SK-N-SH (cell line): ENCODE measurements around the gene CDC25A. TPM values are rescaled to one million over a fixed set of nuclear protein-coding genes. Genes with fewer than 3 reads are reported as not detected.

Experiments used
- CTCF ChIA-PET: fragments of 300-600, 350-600 bp; formaldehyde crosslinking; extraction: SDS; loops from one replicate; lab custom pipeline; 2021; lab: Yijun Ruan, JAX
- POLR2A ChIA-PET: fragments of 350-600 bp; sonication (Branson Sonifier 250); formaldehyde crosslinking; extraction: SDS; loops from one replicate; lab custom pipeline; 2020; ENCODE audit warnings: antibody characterized with exemption, inconsistent platforms; lab: Yijun Ruan, JAX
- DNase-seq: peaks from one replicate; pipeline ENCODE4 v3.0.0; 2012
- H2AFZ ChIP-seq: fragments of 200-600 bp; sonication (generic); 2 replicates; pipeline ENCODE4 v1.8.1; 2016; ENCODE audit warnings: antibody characterized with exemption, mild to moderate bottlenecking, low read depth
- H3F3A ChIP-seq: fragments of 200-600 bp; sonication (generic); replicated peaks from 2 replicates; pipeline ENCODE3; 2016; ENCODE audit warnings: antibody characterized with exemption, mild to moderate bottlenecking; ENCODE audit not compliant: insufficient read depth
- H3K27ac ChIP-seq, 2 experiments: fragments of 200-500 bp in 1 of 2; fragments of 200-600 bp in 1 of 2; sonication (Bioruptor generic) in 1 of 2; sonication (generic), shearing (Covaris generic) in 1 of 2; 2 replicates each; pipeline versions ENCODE4 v1.5.1 to v1.6.1; 2014 to 2016; ENCODE audit warnings: low read depth in 2 of 2, inconsistent platforms in 1 of 2, low read length in 1 of 2, mild to moderate bottlenecking in 1 of 2, mixed read lengths in 1 of 2
- H3K27me3 ChIP-seq: fragments of 200-600 bp; sonication (generic), shearing (Covaris generic); 2 replicates; pipeline ENCODE4 v1.6.1; 2016; ENCODE audit warnings: mixed run types; ENCODE audit not compliant: insufficient read depth
- H3K36me3 ChIP-seq, 2 experiments: fragments of 200-500 bp in 1 of 2; fragments of 200-600 bp in 1 of 2; sonication (Bioruptor generic) in 1 of 2; sonication (generic) in 1 of 2; replicated peaks in 1 of 2; 2 replicates each; pipeline versions ENCODE3 to v1.5.1; 2014 to 2016; ENCODE audit warnings: low read length in 1 of 2, mild to moderate bottlenecking in 1 of 2; ENCODE audit not compliant: insufficient read depth in 2 of 2, control insufficient read depth in 1 of 2
- H3K4me1 ChIP-seq, 2 experiments: fragments of 200-500 bp in 1 of 2; fragments of 200-600 bp in 1 of 2; sonication (Bioruptor generic) in 1 of 2; sonication (generic), shearing (Covaris generic) in 1 of 2; 2 replicates each; pipeline versions ENCODE4 v1.5.1 to v1.6.1; 2014 to 2016; ENCODE audit warnings: low read depth in 1 of 2, low read length in 1 of 2, mixed run types in 1 of 2; ENCODE audit not compliant: insufficient read depth in 2 of 2, control insufficient read depth in 1 of 2
- H3K4me2 ChIP-seq: fragments of 200-600 bp; sonication (generic), shearing (Covaris generic); 2 replicates; pipeline ENCODE4 v1.6.1; 2017; ENCODE audit warnings: mixed run types
- H3K4me3 ChIP-seq, 2 experiments: fragments of 200-500 bp in 1 of 2; fragments of 200-600 bp in 1 of 2; sonication (Bioruptor generic) in 1 of 2; sonication (generic), shearing (Covaris generic) in 1 of 2; 2 replicates each; pipeline versions ENCODE4 v1.5.1 to v1.8.1; 2014 to 2016; ENCODE audit warnings: low read depth in 2 of 2, inconsistent platforms in 1 of 2, low read length in 1 of 2, mild to moderate bottlenecking in 1 of 2, mixed read lengths in 1 of 2, moderate library complexity in 1 of 2
- H3K79me2 ChIP-seq: fragments of 200-600 bp; sonication (generic); 2 replicates; pipeline ENCODE4 v1.8.1; 2017; ENCODE audit warnings: mild to moderate bottlenecking; ENCODE audit not compliant: insufficient read depth
- H3K9ac ChIP-seq: fragments of 200-600 bp; sonication (generic); 2 replicates; pipeline ENCODE4 v1.6.1; 2017; ENCODE audit warnings: mixed run types
- H3K9me2 ChIP-seq: fragments of 200-600 bp; sonication (generic); 2 replicates; pipeline ENCODE4 v1.6.1; 2017; ENCODE audit warnings: mixed run types
- H3K9me3 ChIP-seq: fragments of 200-600 bp; sonication (generic); 2 replicates; pipeline ENCODE4 v1.6.1; 2017; ENCODE audit warnings: mixed run types, mild to moderate bottlenecking, moderate library complexity
- H4K20me1 ChIP-seq: fragments of 200-600 bp; sonication (generic); 2 replicates; pipeline ENCODE4 v1.6.1; 2017; ENCODE audit warnings: mild to moderate bottlenecking, mixed run types; ENCODE audit not compliant: insufficient read depth
- CHD2 ChIP-seq: fragments of 150-350 bp; IDR thresholded peaks from 2 replicates; pipeline ENCODE4 v1.6.1; 2018; ENCODE audit warnings: low read length; ENCODE audit not compliant: partially characterized antibody
- CTCF ChIP-seq: fragments of 200-600 bp; sonication (generic); IDR thresholded peaks from 2 replicates; pipeline ENCODE4 v1.6.1; 2017; ENCODE audit warnings: antibody characterized with exemption, mild to moderate bottlenecking, moderate library complexity
- FOSL2 ChIP-seq: IDR thresholded peaks from 2 replicates; pipeline ENCODE4 v1.4.0; 2012; ENCODE audit warnings: low read depth, mild to moderate bottlenecking, moderate library complexity, borderline replicate concordance
- GABPA ChIP-seq: IDR thresholded peaks from 2 replicates; pipeline ENCODE4 v1.4.0; 2012; ENCODE audit warnings: low read depth, mild to moderate bottlenecking
- GATA2 ChIP-seq: sonication (generic); formaldehyde crosslinking; IDR thresholded peaks from 2 replicates; pipeline ENCODE4 v1.5.0; 2020; ENCODE audit warnings: mild to moderate bottlenecking, missing genetic modification reagents
- IRF3 ChIP-seq: fragments of 150-350 bp; IDR thresholded peaks from 2 replicates; pipeline ENCODE4 v1.6.1; 2016; ENCODE audit warnings: mild to moderate bottlenecking, low read depth, low read length
- MXI1 ChIP-seq: IDR thresholded peaks from 2 replicates; pipeline ENCODE4 v1.6.1; 2012; ENCODE audit warnings: mild to moderate bottlenecking, low read depth, low read length, improper control_type of control experiment
- NFIC ChIP-seq: IDR thresholded peaks from 2 replicates; pipeline ENCODE4 v1.4.0; 2012; ENCODE audit warnings: borderline replicate concordance
- PBX3 ChIP-seq: IDR thresholded peaks from 2 replicates; pipeline ENCODE4; 2012
- RAD21 ChIP-seq: IDR thresholded peaks from 2 replicates; pipeline ENCODE4 v1.6.1; 2012; ENCODE audit warnings: mild to moderate bottlenecking, low read length
- RCOR1 ChIP-seq: fragments of 150-350 bp; IDR thresholded peaks from 2 replicates; pipeline ENCODE4 v1.6.1; 2017; ENCODE audit warnings: antibody characterized with exemption, low read length
- REST ChIP-seq: IDR thresholded peaks from 2 replicates; pipeline ENCODE4 v1.6.1; 2012; ENCODE audit warnings: mild to moderate bottlenecking, low read depth, low read length, moderate library complexity
- RXRA ChIP-seq: IDR thresholded peaks from 2 replicates; pipeline ENCODE4 v1.4.0; 2012; ENCODE audit warnings: low read depth, mild to moderate bottlenecking, borderline replicate concordance
- SIN3A ChIP-seq: IDR thresholded peaks from 2 replicates; pipeline ENCODE4 v1.6.1; 2012; ENCODE audit warnings: low read depth, mild to moderate bottlenecking, low read length, moderate library complexity, borderline replicate concordance
- SMC3 ChIP-seq: IDR thresholded peaks from 2 replicates; pipeline ENCODE4 v1.6.1; 2012; ENCODE audit warnings: low read depth, low read length, improper control_type of control experiment
- USF1 ChIP-seq: IDR thresholded peaks from 2 replicates; pipeline ENCODE4 v1.4.0; 2012; ENCODE audit warnings: low read depth, borderline replicate concordance
- ZBTB33 ChIP-seq: IDR thresholded peaks from 2 replicates; pipeline ENCODE4 v1.4.0; 2012; ENCODE audit warnings: low read depth, borderline replicate concordance
- WGBS: methylation state at CpG from one replicate; pipeline ENCODE4 v1.1.6; 2017; ENCODE audit warnings: low lambda C conversion rate; 5-methylcytosine and 5-hydroxymethylcytosine counted together
- polyA plus RNA-seq, 3 experiments: library from polyadenylated mRNA; depleted of rRNA; stranded (reverse); fragments of >200 nt; gene quantifications; 2 replicates each; pipeline ENCODE4 v1.2.3, GENCODE V29; 2012

Gene CDC25A
- polyA plus RNA-seq, 1 of the 3 experiments (the other 2 are of a cell fraction), result 3.3 TPM

- no peak for TF ChIP-seq ZBTB33
- no peak for TF ChIP-seq NFIC
- TF ChIP-seq SIN3A, result no peak
- no peak for TF ChIP-seq USF1
- no peak for TF ChIP-seq GATA2 (CRISPR knock-in tag)
Observed at GRCh38 chr3:48135552-48136495, 52.4 kb downstream of the CDC25A start (continued).

- POLR2A ChIA-PET, result no interaction called here
- no peaks in the 10 kb centered on the region for H4K20me1 ChIP-seq
- H3K36me3 ChIP-seq, result no peaks in the 10 kb centered on the region
- H3K9me2 ChIP-seq, result no peaks in the 10 kb centered on the region
- no peaks in the 10 kb centered on the region for H3K9me3 ChIP-seq
- H2AFZ ChIP-seq, result 0 out of 2 replicates have a peak overlapping the region, but pooled peaks have one; percentile 7
- H3K79me2 ChIP-seq, result no peaks in the 10 kb centered on the region
- H3K4me2 ChIP-seq, result 0 out of 2 replicates have a peak overlapping the region, but pooled peaks have one; percentile 5
- WGBS, result 84% methylated on average over 6 of the region's 8 CpGs
- H3K4me1 ChIP-seq, result peaks cover 0 to 3% of the 10 kb centered on the region in 2 experiments; a peak in 1 of 4 replicates
- no peak overlapping the region for H3K27ac ChIP-seq
- H3K27me3 ChIP-seq, result no peaks in the 10 kb centered on the region
- H3K9ac ChIP-seq, result no peak overlapping the region
- TF ChIP-seq IRF3, result no peak
- no peak for TF ChIP-seq SMC3
- no peak for TF ChIP-seq RCOR1
- no peak for TF ChIP-seq MXI1
- TF ChIP-seq REST, result no peak
- TF ChIP-seq FOSL2, result no peak
- TF ChIP-seq PBX3, result no peak
- no peak for TF ChIP-seq RXRA
- TF ChIP-seq GABPA, result no peak
- no peak for TF ChIP-seq CTCF
- TF ChIP-seq RAD21, result no peak
- TF ChIP-seq CHD2, result no peak
- TF ChIP-seq NFIC, result no peak
- TF ChIP-seq, all 33 proteins: peak for 0
- Histone ChIP-seq H3F3A (no peaks in the 10 kb centered on the region), H3K4me3 (no peak overlapping the region)
- CTCF ChIA-PET, result interaction anchor here (1.6 kb wide), 1 partner anchor 293 kb away, joined by 5 read pairs; no protein-coding TSS in a partner anchor
- no peak for DNase-seq
Observed at GRCh38 chr3:48130321-48130904, 57.8 kb downstream of the CDC25A start.
